RWPE2 (cell line): ENCODE results near the gene SLFN12L.
"Not testable (repeated sequence)": the region's sequence is repeated elsewhere in the genome, so short reads cannot be mapped to it uniquely, and the experiment has no call there.

Experiments
- ATAC-seq: fragments of 200-7000 bp; cut with Tn5 transposase; 3 replicates; pipeline ENCODE4 v1.9.1; 2021; ENCODE audit warnings: low read depth
- DNase-seq: peaks from one replicate; pipeline ENCODE4 v3.0.0-alpha.2; 2020; ENCODE audit warnings: low spot score
- H3K27ac ChIP-seq: fragments of 450-650 bp; 2 replicates; pipeline ENCODE4 v1.5.1; 2017; ENCODE audit warnings: mild to moderate bottlenecking; ENCODE audit not compliant: poor library complexity, severe bottlenecking
- H3K27me3 ChIP-seq: fragments of 250-450 bp; sonication (Bioruptor Pico); 2 replicates; pipeline ENCODE4 v1.5.1; 2021; ENCODE audit warnings: mild to moderate bottlenecking, moderate library complexity; ENCODE audit not compliant: insufficient read depth, poor library complexity, severe bottlenecking
- H3K36me3 ChIP-seq: fragments of 250-450 bp; sonication (Bioruptor Pico); 2 replicates; pipeline ENCODE4 v1.5.1; 2020; ENCODE audit warnings: low read depth, mild to moderate bottlenecking, moderate library complexity
- H3K4me1 ChIP-seq: fragments of 250-450 bp; sonication (Bioruptor Pico); 2 replicates; pipeline ENCODE4 v1.5.1; 2021; ENCODE audit warnings: mild to moderate bottlenecking, moderate library complexity; ENCODE audit not compliant: insufficient read depth, poor library complexity, severe bottlenecking
- H3K4me3 ChIP-seq: fragments of 250-450 bp; sonication (Bioruptor Pico); 2 replicates; pipeline ENCODE4 v1.5.1; 2021; ENCODE audit warnings: mild to moderate bottlenecking, moderate library complexity; ENCODE audit not compliant: severe bottlenecking
- H3K9me3 ChIP-seq: fragments of 250-450 bp; sonication (Bioruptor Pico); 2 replicates; pipeline ENCODE4 v1.5.1; 2021; ENCODE audit warnings: mild to moderate bottlenecking, moderate library complexity; ENCODE audit not compliant: severe bottlenecking
- CTCF ChIP-seq: fragments of 450-650 bp; IDR thresholded peaks from one replicate; pipeline ENCODE4 v1.5.1; 2017; ENCODE audit warnings: mild to moderate bottlenecking, moderate library complexity; ENCODE audit not compliant: poor library complexity, severe bottlenecking

The SLFN12L gene

GRCh38 chr17:35531160-35531559 lies 6.3 kb downstream of the SLFN12L start:
- Histone ChIP-seq H3K4me3 (no peak overlapping the region), H3K27me3 (no peaks in the 10 kb centered on the region), H3K36me3 (no peaks in the 10 kb centered on the region), H3K4me1 (no peaks in the 10 kb centered on the region), H3K27ac (no peak overlapping the region), H3K9me3 (no peaks in the 10 kb centered on the region)
- ATAC-seq = no peak
- no peak for DNase-seq
- no peak for TF ChIP-seq CTCF

- peaks cover 7% of the 10 kb centered on the region for H3K27me3 ChIP-seq
- no peaks in the 10 kb centered on the region for H3K9me3 ChIP-seq
- no peak overlapping the region for H3K4me3 ChIP-seq
- no peaks in the 10 kb centered on the region for H3K36me3 ChIP-seq
- TF ChIP-seq CTCF = no peak
- no peak for ATAC-seq
- H3K27ac ChIP-seq = no peak overlapping the region
- no peaks in the 10 kb centered on the region for H3K4me1 ChIP-seq
- no peak for DNase-seq
These were observed 7.6 kb downstream of the SLFN12L start for GRCh38 chr17:35529866-35530265.

GRCh38 chr17:35529326-35529725 lies 8.2 kb downstream of the SLFN12L start:
- not testable (repeated sequence) for H3K27me3 ChIP-seq, H3K4me1 ChIP-seq, H3K36me3 ChIP-seq, H3K9me3 ChIP-seq, DNase-seq, H3K27ac ChIP-seq, ATAC-seq, H3K4me3 ChIP-seq

- DNase-seq = no peak
These were observed 14.2 kb downstream of the SLFN12L start for GRCh38 chr17:35523296-35523695.

GRCh38 chr17:35521654-35522256 lies 15.7 kb downstream of the SLFN12L start:
- peaks cover 24% of the 10 kb centered on the region for H3K27me3 ChIP-seq
- not testable (repeated sequence) for ATAC-seq, H3K9me3 ChIP-seq, H3K36me3 ChIP-seq, H3K4me3 ChIP-seq, DNase-seq, H3K27ac ChIP-seq, H3K4me1 ChIP-seq

More at GRCh38 chr17:35523296-35523695, 14.2 kb downstream of the SLFN12L start:
- H3K27me3 ChIP-seq = peaks cover 16% of the 10 kb centered on the region
- H3K36me3 ChIP-seq = no peaks in the 10 kb centered on the region
- H3K4me3 ChIP-seq = no peak overlapping the region
- no peak overlapping the region for H3K27ac ChIP-seq
- no peak for ATAC-seq
- TF ChIP-seq CTCF = no peak
- no peaks in the 10 kb centered on the region for H3K9me3 ChIP-seq
- H3K4me1 ChIP-seq = peaks cover 5% of the 10 kb centered on the region

GRCh38 chr17:35521150-35521549 lies 16.3 kb downstream of the SLFN12L start:
- Histone ChIP-seq H3K4me1 (peaks cover 5% of the 10 kb centered on the region), H3K27ac (no peak overlapping the region), H3K9me3 (no peaks in the 10 kb centered on the region), H3K27me3 (peaks cover 30% of the 10 kb centered on the region), H3K36me3 (no peaks in the 10 kb centered on the region), H3K4me3 (no peak overlapping the region)
- no peak for DNase-seq
- TF ChIP-seq CTCF = no peak
- ATAC-seq = no peak
